Measurements from ENCODE around the gene NKX6-1. TPM values are rescaled to one million over a fixed set of nuclear protein-coding genes. Genes with fewer than 3 reads are reported as not detected.

NKX6-1 gene
- total RNA-seq, 8 experiments from 2014 or later: 0.35 to 55.8 (median 26.3) TPM; not detected in 1

GRCh38 chr4:84496706-84497503 is 2.2 kb downstream of the NKX6-1 start:
- in situ Hi-C loops (cut with MboI; ENCODE audit: low pct_unique_long_range_greater_than_20kb in 2 of 9, low sequenced_read_pairs in 9 of 9, unreplicated experiment in 9 of 9): loop anchor here in 2 of 9 experiments (25.0 kb wide), 2 partner anchors 260 to 735 kb away; no protein-coding TSS in a partner anchor
- peak overlapping the region; percentile 70 to 73 for H3K27ac ChIP-seq
- WGBS, 10 experiments: 0 to 17% (median 9%) methylated on average over 2 to 32 of the region's 53 CpGs; no CpG with 5 or more reads in 5 of the 10 experiments
- H3K4me3 ChIP-seq: peak overlapping the region; percentile 46 to 58 (median 56)
- H3K4me1 ChIP-seq (replicated peaks in 1 of 2): peaks cover 12 to 36% of the 10 kb centered on the region in 2 donors
- peak in 4 of 8 experiments; percentile 0 to 10 (median 0) for ATAC-seq (replicated peaks in 6 of 8)

- peaks cover 18 to 42% of the 10 kb centered on the region in 2 donors for H3K4me1 ChIP-seq (replicated peaks in 1 of 2)
- no peak for ATAC-seq (replicated peaks in 6 of 8)
- in situ Hi-C loops (cut with MboI; ENCODE audit: low pct_unique_long_range_greater_than_20kb in 2 of 9, low sequenced_read_pairs in 9 of 9, unreplicated experiment in 9 of 9): loop anchor here in 2 of 9 experiments (25.0 kb wide), 2 partner anchors 259 to 734 kb away; no protein-coding TSS in a partner anchor
- WGBS, 10 experiments: 0 to 10% (median 3%) methylated on average over 1 to 17 of the region's 24 CpGs; no CpG with 5 or more reads in 5 of the 10 experiments
- H3K4me3 ChIP-seq: peak overlapping the region; percentile 46 to 58 (median 56)
- H3K27ac ChIP-seq: peak overlapping the region; percentile 70 to 73
These were observed 2.8 kb downstream of the NKX6-1 start for GRCh38 chr4:84496331-84496705.

- 4 to 42% (median 15%) methylated on average over 3 to 16 of the region's 23 CpGs; no CpG with 5 or more reads in 2 of the 10 experiments for WGBS, 10 experiments
- H3K4me1 ChIP-seq (replicated peaks in 1 of 2): peaks cover 23 to 47% of the 10 kb centered on the region in 2 donors
- H3K4me3 ChIP-seq: peak overlapping the region; percentile 46 to 58 (median 56)
- no peak for ATAC-seq (replicated peaks in 6 of 8)
- in situ Hi-C loops (cut with MboI; ENCODE audit: low pct_unique_long_range_greater_than_20kb in 2 of 9, low sequenced_read_pairs in 9 of 9, unreplicated experiment in 9 of 9): loop anchor here in 2 of 9 experiments (25.0 kb wide), 2 partner anchors 259 to 734 kb away; no protein-coding TSS in a partner anchor
- H3K27ac ChIP-seq: peak overlapping the region; percentile 70 to 73
These were observed 3.3 kb downstream of the NKX6-1 start for GRCh38 chr4:84495794-84496261.

GRCh38 chr4:84495118-84495793 is 3.8 kb downstream of the NKX6-1 start:
- in situ Hi-C loops (cut with MboI; ENCODE audit: low pct_unique_long_range_greater_than_20kb in 2 of 9, low sequenced_read_pairs in 9 of 9, unreplicated experiment in 9 of 9): loop anchor here in 2 of 9 experiments (25.0 kb wide), 2 partner anchors 258 to 733 kb away; no protein-coding TSS in a partner anchor
- peak overlapping the region; percentile 70 to 73 for H3K27ac ChIP-seq
- H3K4me1 ChIP-seq (replicated peaks in 1 of 2): peaks cover 25 to 48% of the 10 kb centered on the region in 2 donors
- H3K4me3 ChIP-seq: peak overlapping the region; percentile 46 to 58 (median 56)
- WGBS, 10 experiments: 18 to 79% (median 30%) methylated on average over 2 to 20 of the region's 21 CpGs
- no peak for ATAC-seq (replicated peaks in 6 of 8)

GRCh38 chr4:84494531-84494930 is 4.6 kb downstream of the NKX6-1 start:
- WGBS, 10 experiments: 33 to 100% (median 87%) methylated on average over 1 to 2 of the region's 2 CpGs
- no peak for ATAC-seq (replicated peaks in 6 of 8)
- in situ Hi-C loops (cut with MboI; ENCODE audit: low pct_unique_long_range_greater_than_20kb in 2 of 9, low sequenced_read_pairs in 9 of 9, unreplicated experiment in 9 of 9): loop anchor here in 2 of 9 experiments (25.0 kb wide), 2 partner anchors 257 to 732 kb away; no protein-coding TSS in a partner anchor
- Histone ChIP-seq H3K27ac (no peak overlapping the region), H3K4me1 (replicated peaks in 1 of 2) (peaks cover 31 to 45% of the 10 kb centered on the region in 2 donors), H3K4me3 (peak overlapping the region; percentile 46 to 58 (median 56))

GRCh38 chr4:84494076-84494475 is 5.0 kb downstream of the NKX6-1 start:
- WGBS, 10 experiments: 20 to 68% (median 48%) methylated on average over 1 to 2 of the region's 2 CpGs
- H3K27ac ChIP-seq: no peak overlapping the region
- no peak for ATAC-seq (replicated peaks in 6 of 8)
- H3K4me1 ChIP-seq (replicated peaks in 1 of 2): peaks cover 35 to 49% of the 10 kb centered on the region in 2 donors
- in situ Hi-C loops (cut with MboI; ENCODE audit: low pct_unique_long_range_greater_than_20kb in 2 of 9, low sequenced_read_pairs in 9 of 9, unreplicated experiment in 9 of 9): loop anchor here in 2 of 9 experiments (25.0 kb wide), 2 partner anchors 257 to 732 kb away; no protein-coding TSS in a partner anchor
- H3K4me3 ChIP-seq: peak overlapping the region in 3 of 5 donors; percentile 32 to 58 (median 46)

- 2 to 38% (median 10%) methylated on average over 1 to 18 of the region's 62 CpGs; no CpG with 5 or more reads in 3 of the 10 experiments for WGBS, 10 experiments
- peak overlapping the region; percentile 47 to 54 for H3K27ac ChIP-seq
These were observed 5.8 kb downstream of the NKX6-1 start for GRCh38 chr4:84493092-84493850.

GRCh38 chr4:84492737-84493091 is 6.4 kb downstream of the NKX6-1 start:
- H3K4me3 ChIP-seq: peak overlapping the region; percentile 19 to 58 (median 32)
- in situ Hi-C loops (cut with MboI; ENCODE audit: low pct_unique_long_range_greater_than_20kb in 2 of 9, low sequenced_read_pairs in 9 of 9, unreplicated experiment in 9 of 9): loop anchor here in 2 of 9 experiments (25.0 kb wide), 2 partner anchors 255 to 730 kb away; no protein-coding TSS in a partner anchor
- WGBS, 10 experiments: 0 to 53% (median 9%) methylated on average over 1 to 7 of the region's 28 CpGs; no CpG with 5 or more reads in 6 of the 10 experiments
- H3K4me1 ChIP-seq (replicated peaks in 1 of 2): peaks cover 38 to 50% of the 10 kb centered on the region in 2 donors
- peak overlapping the region; percentile 47 to 54 for H3K27ac ChIP-seq
- peak in 1 of 8 experiments; percentile 0 for ATAC-seq (replicated peaks in 6 of 8)

More at GRCh38 chr4:84493092-84493850, 5.8 kb downstream of the NKX6-1 start:
- peak in 7 of 8 experiments; percentile 20 to 65 (median 45) for ATAC-seq (replicated peaks in 6 of 8)
- in situ Hi-C loops (cut with MboI; ENCODE audit: low pct_unique_long_range_greater_than_20kb in 2 of 9, low sequenced_read_pairs in 9 of 9, unreplicated experiment in 9 of 9): loop anchor here in 2 of 9 experiments (25.0 kb wide), 2 partner anchors 256 to 731 kb away; no protein-coding TSS in a partner anchor
- peak overlapping the region; percentile 19 to 58 (median 32) for H3K4me3 ChIP-seq
- peaks cover 38 to 50% of the 10 kb centered on the region in 2 donors for H3K4me1 ChIP-seq (replicated peaks in 1 of 2)

- in situ Hi-C loops (cut with MboI; ENCODE audit: low pct_unique_long_range_greater_than_20kb in 2 of 9, low sequenced_read_pairs in 9 of 9, unreplicated experiment in 9 of 9): loop anchor here in 2 of 9 experiments (25.0 kb wide), 2 partner anchors 255 to 730 kb away; no protein-coding TSS in a partner anchor
- WGBS, 10 experiments: 0 to 46% (median 13%) methylated on average over 1 to 9 of the region's 12 CpGs; no CpG with 5 or more reads in 2 of the 10 experiments
- no peak for ATAC-seq (replicated peaks in 6 of 8)
- no peak overlapping the region for H3K27ac ChIP-seq
- H3K4me1 ChIP-seq (replicated peaks in 1 of 2): peaks cover 38 to 50% of the 10 kb centered on the region in 2 donors
- peak overlapping the region; percentile 19 to 58 (median 32) for H3K4me3 ChIP-seq
These were observed 6.8 kb downstream of the NKX6-1 start for GRCh38 chr4:84492290-84492689.

GRCh38 chr4:84491481-84491880 is 7.6 kb downstream of the NKX6-1 start:
- Histone ChIP-seq H3K4me1 (replicated peaks in 1 of 2) (peaks cover 38 to 50% of the 10 kb centered on the region in 2 donors), H3K27ac (no peak overlapping the region), H3K4me3 (peak overlapping the region in 4 of 5 donors; percentile 2 to 5 (median 4))
- WGBS, 10 experiments: 0 to 60% (median 21%) methylated on average over 1 to 6 of the region's 6 CpGs
- in situ Hi-C loops (cut with MboI; ENCODE audit: low pct_unique_long_range_greater_than_20kb in 2 of 9, low sequenced_read_pairs in 9 of 9, unreplicated experiment in 9 of 9): loop anchor here in 2 of 9 experiments (25.0 kb wide), 2 partner anchors 254 to 729 kb away; no protein-coding TSS in a partner anchor
- no peak for ATAC-seq (replicated peaks in 6 of 8)

- no peak overlapping the region for H3K4me3 ChIP-seq
- ATAC-seq (replicated peaks in 6 of 8): no peak
- H3K4me1 ChIP-seq (replicated peaks in 1 of 2): peaks cover 38 to 50% of the 10 kb centered on the region in 2 donors
- WGBS, 10 experiments: 0 to 100% (median 88%) methylated on average over 1 of the region's 1 CpG; no CpG with 5 or more reads in 1 of the 10 experiments
- no peak overlapping the region for H3K27ac ChIP-seq
- in situ Hi-C loops (cut with MboI; ENCODE audit: low pct_unique_long_range_greater_than_20kb in 2 of 9, low sequenced_read_pairs in 9 of 9, unreplicated experiment in 9 of 9): loop anchor here in 2 of 9 experiments (25.0 kb wide), 2 partner anchors 253 to 728 kb away; no protein-coding TSS in a partner anchor
These were observed 8.4 kb downstream of the NKX6-1 start for GRCh38 chr4:84490663-84491062.

Data from motor neuron (in vitro differentiated cells).